ENCODE results near the gene USP4. TPM values are rescaled to one million over a fixed set of nuclear protein-coding genes. Genes with fewer than 3 reads are reported as not detected.

The USP4 gene
- total RNA-seq, 4 donors from 2014 or later, result 31.0 to 67.3 (median 36.5) TPM

DNA sequence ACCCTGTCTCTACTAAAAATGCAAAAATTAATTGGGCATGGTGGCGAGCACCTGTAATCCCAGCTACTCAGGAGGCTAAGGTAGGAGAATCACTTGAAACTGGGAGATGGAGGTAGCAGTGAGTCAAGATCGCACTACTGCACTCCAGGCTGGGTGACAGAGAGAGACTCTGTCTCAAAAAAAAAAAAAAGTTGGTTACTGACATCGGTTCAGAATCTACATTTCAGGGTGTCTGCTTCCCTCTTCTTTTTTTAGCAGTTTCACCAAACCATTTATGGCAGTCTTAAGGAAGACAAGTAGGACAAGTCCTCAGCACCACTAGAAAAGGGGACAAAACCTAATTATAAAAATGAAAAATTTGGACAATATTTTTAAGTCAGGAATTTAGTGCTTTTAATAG is 3.3 kb upstream of the USP4 start:
- TF ChIP-seq, protein P1, sequence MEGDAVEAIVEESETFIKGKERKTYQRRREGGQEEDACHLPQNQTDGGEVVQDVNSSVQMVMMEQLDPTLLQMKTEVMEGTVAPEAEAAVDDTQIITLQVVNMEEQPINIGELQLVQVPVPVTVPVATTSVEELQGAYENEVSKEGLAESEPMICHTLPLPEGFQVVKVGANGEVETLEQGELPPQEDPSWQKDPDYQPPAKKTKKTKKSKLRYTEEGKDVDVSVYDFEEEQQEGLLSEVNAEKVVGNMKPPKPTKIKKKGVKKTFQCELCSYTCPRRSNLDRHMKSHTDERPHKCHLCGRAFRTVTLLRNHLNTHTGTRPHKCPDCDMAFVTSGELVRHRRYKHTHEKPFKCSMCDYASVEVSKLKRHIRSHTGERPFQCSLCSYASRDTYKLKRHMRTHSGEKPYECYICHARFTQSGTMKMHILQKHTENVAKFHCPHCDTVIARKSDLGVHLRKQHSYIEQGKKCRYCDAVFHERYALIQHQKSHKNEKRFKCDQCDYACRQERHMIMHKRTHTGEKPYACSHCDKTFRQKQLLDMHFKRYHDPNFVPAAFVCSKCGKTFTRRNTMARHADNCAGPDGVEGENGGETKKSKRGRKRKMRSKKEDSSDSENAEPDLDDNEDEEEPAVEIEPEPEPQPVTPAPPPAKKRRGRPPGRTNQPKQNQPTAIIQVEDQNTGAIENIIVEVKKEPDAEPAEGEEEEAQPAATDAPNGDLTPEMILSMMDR (IDR thresholded peaks at IDR 0.05; ENCODE audit: low read depth), result no peak

DNA sequence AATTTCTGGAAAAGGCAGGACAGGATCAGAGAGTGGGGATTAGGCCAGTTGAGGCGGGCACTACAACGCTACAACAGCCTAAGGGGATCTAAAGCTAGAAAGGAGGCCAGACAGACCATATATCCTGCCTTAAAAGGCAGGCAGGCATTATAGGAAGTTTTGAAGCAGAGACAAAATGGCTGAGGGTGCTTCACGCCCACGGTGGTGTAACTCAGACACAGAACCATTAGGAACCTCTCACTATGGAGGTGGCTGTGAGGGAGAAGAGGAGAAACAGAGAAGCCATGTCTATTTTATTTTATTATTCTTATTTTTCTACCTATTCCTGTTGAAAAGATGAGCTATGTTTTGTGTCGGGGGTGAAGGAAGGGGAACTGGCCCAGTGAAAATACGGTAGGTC is 2.1 kb upstream of the USP4 start:
- TF ChIP-seq, protein P1 (IDR thresholded peaks at IDR 0.05; ENCODE audit: low read depth), result no peak

DNA sequence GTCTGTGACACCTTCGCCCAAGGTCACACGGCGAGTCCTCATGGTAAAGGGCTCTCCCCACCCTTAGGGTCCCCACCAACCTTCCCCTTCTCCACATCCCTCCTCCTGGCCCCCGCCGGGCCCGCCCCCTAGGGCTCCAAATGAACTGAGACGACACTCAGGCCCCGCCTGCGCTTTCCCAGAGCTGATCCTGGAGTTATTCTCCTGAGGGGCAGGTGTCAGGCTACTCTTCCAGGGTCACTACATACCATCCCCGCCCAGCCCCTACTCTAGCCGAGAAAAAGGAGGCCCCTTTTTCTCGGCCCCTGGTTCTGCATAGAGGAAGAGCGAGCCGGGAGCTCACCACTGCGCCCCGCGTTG is 292 bp downstream of the USP4 start:
- TF ChIP-seq, protein P1 (IDR thresholded peaks at IDR 0.05; ENCODE audit: low read depth), result no peak

DNA sequence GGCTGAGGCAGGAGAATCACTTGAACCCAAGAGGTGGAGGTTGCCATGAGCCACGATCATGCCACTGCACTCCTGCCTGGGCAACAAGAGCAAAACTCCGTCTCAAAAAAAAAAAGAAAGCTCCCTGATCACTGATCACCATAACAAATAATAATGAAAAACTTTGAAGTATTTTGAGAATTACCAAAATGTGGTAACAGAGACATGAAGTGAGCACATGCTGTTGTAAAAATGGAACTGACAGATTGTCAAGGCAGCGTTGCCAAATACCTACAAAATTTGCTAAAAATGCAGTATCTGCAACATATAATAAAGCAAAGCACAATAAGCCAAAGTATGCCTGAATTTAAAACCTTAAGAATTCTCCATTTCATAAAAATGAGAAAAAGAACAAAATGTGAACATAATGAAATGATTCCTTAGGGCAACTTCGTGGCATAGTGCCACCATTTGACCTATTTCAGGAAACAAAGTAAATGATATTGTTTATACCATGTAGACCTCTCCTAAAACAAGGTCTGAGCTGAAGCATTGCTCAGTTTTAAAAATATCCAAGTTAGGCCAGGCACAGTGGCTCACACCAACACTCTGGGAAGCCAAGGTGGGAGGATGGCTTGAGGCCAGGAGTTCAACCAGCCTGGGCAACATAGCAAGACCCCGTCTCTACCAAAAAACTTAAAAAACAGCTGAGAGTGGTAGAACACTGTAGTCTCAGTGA is 5.8 kb downstream of the USP4 start:
- TF ChIP-seq, protein P1 (IDR thresholded peaks at IDR 0.05; ENCODE audit: low read depth), result no peak

DNA sequence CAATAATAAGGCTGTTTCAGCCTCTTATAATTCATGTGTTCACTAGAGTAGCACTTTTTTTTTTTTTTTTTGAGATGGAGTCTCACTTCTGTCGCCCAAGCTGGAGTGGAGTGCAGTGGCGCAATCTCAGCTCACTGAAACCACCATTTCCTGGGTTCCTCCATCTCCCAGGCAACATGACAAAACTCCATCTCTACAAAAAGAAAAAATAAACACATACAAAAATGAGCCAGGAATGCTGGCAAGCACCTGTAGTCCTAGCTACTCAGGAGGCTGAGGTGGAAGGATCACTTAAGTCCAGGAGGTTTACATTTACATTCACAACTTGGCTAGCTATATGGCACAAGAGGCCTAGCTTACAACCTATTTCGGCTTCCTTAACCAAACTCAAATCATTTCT is 6.8 kb downstream of the USP4 start:
- TF ChIP-seq, protein P1 (IDR thresholded peaks at IDR 0.05; ENCODE audit: low read depth), result no peak

DNA sequence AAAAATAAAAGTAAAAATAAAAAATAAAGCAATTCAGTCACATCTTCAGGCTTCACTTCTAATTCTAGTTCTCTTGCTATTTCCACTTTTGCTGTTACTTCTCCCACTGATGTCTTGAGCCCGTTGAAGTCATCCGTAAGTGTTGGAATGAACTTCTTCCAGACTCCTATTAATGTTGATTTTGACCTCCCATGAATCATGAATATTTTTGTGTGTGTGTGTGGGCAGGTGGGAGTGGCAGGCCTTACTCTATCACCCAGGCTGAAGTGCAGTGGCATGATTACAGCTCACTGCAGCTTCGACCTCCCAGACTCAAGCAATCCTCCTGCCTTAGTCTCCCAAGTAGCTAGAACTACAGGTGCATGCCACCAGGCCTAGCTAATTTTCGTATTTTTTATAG is 10.7 kb downstream of the USP4 start:
- TF ChIP-seq, protein P1 (IDR thresholded peaks at IDR 0.05; ENCODE audit: low read depth), result no peak

DNA sequence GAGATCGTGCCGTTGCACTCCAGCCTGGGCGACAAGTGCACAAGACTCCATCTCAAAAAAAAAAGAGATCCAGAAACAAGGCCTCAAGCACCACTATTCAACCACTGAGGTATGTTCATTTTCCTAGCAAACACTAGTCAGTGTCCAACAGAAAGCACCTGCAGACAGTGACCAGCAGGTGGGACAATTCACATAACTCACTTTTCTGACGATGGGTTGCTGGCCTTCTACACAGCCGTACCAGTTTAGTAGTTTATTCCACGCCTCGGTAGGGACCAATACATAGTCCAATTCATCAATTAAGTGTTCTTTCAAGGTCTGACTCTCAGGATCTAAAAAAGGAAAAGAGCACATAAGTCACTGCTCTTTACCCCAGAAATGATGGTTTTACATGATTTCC is 12.4 kb downstream of the USP4 start:
- TF ChIP-seq, protein P1 (IDR thresholded peaks at IDR 0.05; ENCODE audit: low read depth), result no peak
